ENCODE results near the gene SLC39A11.

Gene SLC39A11

DNA sequence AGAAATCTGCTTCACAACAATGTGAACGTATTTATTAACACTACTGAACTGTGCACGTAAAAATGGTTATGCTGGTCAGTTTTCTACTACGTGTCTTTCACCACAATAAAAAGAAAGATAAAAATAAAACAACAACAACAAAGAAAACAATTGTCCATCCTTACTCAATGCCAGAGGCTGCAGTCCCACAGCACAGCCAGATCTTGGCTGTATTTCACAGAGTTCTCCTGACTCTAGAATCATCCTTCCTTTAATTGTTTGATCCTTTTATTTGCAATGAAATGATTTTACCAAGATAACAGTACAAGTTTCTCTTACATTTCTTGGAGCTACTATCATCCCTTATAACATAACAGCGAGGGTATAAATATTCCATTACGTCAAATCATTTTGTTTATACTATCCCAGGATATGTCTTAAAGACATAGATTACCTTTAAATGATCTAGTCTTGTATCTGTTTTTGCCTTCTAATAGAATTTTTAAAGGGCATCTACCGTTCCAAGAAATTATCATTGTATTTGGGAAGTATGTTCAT, 103.3 kb downstream of the SLC39A11 start:
- Histone ChIP-seq H3K4me3 (replicated peaks; ENCODE audit: low read depth, low read length) (no peak overlapping the region), H3K27me3 (replicated peaks; ENCODE audit: control insufficient read depth, insufficient read depth, low read length) (no peaks in the 10 kb centered on the region), H3K36me3 (ENCODE audit: control insufficient read depth, insufficient read depth, low read length) (no peaks in the 10 kb centered on the region)
- TF ChIP-seq, protein P1, sequence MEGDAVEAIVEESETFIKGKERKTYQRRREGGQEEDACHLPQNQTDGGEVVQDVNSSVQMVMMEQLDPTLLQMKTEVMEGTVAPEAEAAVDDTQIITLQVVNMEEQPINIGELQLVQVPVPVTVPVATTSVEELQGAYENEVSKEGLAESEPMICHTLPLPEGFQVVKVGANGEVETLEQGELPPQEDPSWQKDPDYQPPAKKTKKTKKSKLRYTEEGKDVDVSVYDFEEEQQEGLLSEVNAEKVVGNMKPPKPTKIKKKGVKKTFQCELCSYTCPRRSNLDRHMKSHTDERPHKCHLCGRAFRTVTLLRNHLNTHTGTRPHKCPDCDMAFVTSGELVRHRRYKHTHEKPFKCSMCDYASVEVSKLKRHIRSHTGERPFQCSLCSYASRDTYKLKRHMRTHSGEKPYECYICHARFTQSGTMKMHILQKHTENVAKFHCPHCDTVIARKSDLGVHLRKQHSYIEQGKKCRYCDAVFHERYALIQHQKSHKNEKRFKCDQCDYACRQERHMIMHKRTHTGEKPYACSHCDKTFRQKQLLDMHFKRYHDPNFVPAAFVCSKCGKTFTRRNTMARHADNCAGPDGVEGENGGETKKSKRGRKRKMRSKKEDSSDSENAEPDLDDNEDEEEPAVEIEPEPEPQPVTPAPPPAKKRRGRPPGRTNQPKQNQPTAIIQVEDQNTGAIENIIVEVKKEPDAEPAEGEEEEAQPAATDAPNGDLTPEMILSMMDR (IDR thresholded peaks at IDR 0.05; ENCODE audit: insufficient read depth, low read length, poor library complexity, severe bottlenecking), result no peak
- DNase-seq (ENCODE audit: extremely low read depth, insufficient read length), result no peak

DNA sequence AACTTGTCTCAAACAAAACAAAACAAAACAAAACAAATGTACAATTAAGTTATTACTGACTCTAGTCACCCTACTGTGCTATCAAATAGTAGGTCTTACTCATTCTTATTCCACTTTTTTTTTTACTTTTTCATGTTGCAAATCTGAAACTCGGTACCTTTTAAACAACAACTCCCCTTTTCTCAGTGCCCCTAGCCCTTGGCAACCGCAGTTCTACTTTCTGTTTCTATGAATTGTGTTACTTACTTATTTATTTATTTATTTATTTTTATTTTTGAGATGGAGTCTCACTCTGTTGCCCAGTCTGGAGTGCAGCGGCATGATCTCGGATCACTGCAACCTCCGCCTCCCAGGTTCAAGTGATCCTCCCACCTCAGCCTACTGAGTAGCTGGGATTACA, 104.0 kb downstream of the SLC39A11 start:
- TF ChIP-seq, protein P1 (IDR thresholded peaks at IDR 0.05; ENCODE audit: insufficient read depth, low read length, poor library complexity, severe bottlenecking), result no peak
- H3K27me3 ChIP-seq (replicated peaks; ENCODE audit: control insufficient read depth, insufficient read depth, low read length), result no peaks in the 10 kb centered on the region
- no peak overlapping the region for H3K4me3 ChIP-seq (replicated peaks; ENCODE audit: low read depth, low read length)
- DNase-seq (ENCODE audit: extremely low read depth, insufficient read length), result no peak
- no peaks in the 10 kb centered on the region for H3K36me3 ChIP-seq (ENCODE audit: control insufficient read depth, insufficient read depth, low read length)

DNA sequence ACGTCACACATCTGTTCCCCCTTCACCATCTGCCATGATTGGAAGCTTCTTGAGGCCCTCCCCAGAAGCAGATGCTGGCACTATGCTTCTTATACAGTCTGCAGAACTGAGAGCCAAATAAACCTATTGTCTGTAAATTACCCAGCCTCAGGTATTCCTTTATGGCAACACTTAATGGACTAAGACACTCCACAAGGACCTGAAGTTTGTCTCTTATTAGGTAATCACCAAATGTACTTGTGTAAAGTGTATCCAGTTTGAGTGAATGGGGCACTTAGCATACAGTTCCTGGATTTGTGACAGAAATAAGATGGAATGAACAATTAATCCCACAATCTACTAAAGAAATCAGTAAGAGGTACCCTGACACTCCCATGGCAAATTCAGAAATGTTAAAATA, 105.3 kb downstream of the SLC39A11 start:
- no peak for DNase-seq (ENCODE audit: extremely low read depth, insufficient read length)
- TF ChIP-seq, protein P1 (IDR thresholded peaks at IDR 0.05; ENCODE audit: insufficient read depth, low read length, poor library complexity, severe bottlenecking), result no peak
- H3K27me3 ChIP-seq (replicated peaks; ENCODE audit: control insufficient read depth, insufficient read depth, low read length), result no peaks in the 10 kb centered on the region
- H3K4me3 ChIP-seq (replicated peaks; ENCODE audit: low read depth, low read length), result no peak overlapping the region
- H3K36me3 ChIP-seq (ENCODE audit: control insufficient read depth, insufficient read depth, low read length), result no peaks in the 10 kb centered on the region

DNA sequence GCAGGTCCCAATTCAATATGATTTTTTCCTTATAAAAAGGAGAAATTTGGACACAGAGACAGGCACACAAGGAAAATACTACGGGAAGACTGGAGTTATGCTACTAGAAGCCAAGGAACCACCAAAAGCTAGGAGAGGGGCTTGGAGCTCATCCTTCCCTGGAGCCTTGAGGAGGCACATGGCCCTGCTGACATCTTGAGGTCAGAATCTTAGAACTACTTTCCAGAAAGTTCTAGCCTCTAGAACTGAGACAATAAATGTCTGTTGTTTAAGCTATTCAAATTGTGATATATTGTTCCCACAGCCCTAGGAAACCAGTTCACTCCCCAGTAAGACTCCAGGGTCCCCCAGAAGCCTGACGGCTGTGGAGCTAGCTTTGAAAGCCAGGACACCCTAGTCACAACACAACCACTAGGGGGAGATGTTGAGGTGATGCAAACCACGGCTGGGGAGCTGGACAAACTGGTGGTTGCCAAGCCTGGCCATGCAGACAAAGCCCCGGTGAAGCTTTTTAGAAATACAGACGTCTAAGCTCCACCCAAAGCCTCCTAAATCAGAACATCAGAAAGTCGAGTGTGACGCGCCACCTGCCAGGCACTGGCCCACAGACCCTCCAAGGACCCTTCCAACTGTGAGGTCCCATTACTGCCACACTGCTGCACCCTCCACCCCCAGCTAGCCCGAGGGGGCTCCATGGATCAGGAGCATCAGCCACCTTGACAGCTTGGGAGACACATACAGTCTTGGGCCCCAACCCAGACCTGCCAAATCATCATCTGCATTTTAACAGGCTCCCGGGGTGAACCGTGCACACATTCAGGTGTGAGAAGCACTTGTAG, 106.4 kb downstream of the SLC39A11 start:
- no peaks in the 10 kb centered on the region for H3K36me3 ChIP-seq (ENCODE audit: control insufficient read depth, insufficient read depth, low read length)
- TF ChIP-seq, protein P1 (IDR thresholded peaks at IDR 0.05; ENCODE audit: insufficient read depth, low read length, poor library complexity, severe bottlenecking), result peak; percentile 93
- DNase-seq (ENCODE audit: extremely low read depth, insufficient read length), result peak; percentile 39
- H3K27me3 ChIP-seq (replicated peaks; ENCODE audit: control insufficient read depth, insufficient read depth, low read length), result no peaks in the 10 kb centered on the region
- H3K4me3 ChIP-seq (replicated peaks; ENCODE audit: low read depth, low read length), result no peak overlapping the region

DNA sequence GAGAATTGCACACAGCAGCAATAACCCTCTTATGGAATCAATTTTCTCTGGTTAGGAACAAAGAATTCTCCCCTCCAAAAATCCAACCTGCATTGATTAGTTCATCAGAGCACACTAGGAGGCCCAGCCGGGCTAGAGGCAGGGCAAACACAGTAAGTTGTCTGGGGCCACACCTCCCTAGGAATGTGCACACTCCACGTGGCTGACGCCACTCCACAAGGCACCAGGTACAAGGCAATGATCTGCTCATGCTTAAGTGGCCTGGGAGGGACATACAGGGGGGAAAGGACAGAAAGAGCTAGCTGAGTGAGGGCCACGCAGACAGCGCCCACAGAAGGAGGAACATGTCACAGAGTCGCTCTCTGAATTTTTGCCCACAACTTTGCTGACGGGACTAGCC, 107.6 kb downstream of the SLC39A11 start:
- Histone ChIP-seq H3K36me3 (ENCODE audit: control insufficient read depth, insufficient read depth, low read length) (no peaks in the 10 kb centered on the region), H3K4me3 (replicated peaks; ENCODE audit: low read depth, low read length) (no peak overlapping the region), H3K27me3 (replicated peaks; ENCODE audit: control insufficient read depth, insufficient read depth, low read length) (no peaks in the 10 kb centered on the region)
- DNase-seq (ENCODE audit: extremely low read depth, insufficient read length), result no peak
- TF ChIP-seq, protein P1 (IDR thresholded peaks at IDR 0.05; ENCODE audit: insufficient read depth, low read length, poor library complexity, severe bottlenecking), result no peak
